8988T (cell line): ENCODE data around the gene PSD4.

Experiments used
- DNase-seq: peaks from one replicate; pipeline ENCODE4 v3.0.0; 2011

Gene PSD4

DNA sequence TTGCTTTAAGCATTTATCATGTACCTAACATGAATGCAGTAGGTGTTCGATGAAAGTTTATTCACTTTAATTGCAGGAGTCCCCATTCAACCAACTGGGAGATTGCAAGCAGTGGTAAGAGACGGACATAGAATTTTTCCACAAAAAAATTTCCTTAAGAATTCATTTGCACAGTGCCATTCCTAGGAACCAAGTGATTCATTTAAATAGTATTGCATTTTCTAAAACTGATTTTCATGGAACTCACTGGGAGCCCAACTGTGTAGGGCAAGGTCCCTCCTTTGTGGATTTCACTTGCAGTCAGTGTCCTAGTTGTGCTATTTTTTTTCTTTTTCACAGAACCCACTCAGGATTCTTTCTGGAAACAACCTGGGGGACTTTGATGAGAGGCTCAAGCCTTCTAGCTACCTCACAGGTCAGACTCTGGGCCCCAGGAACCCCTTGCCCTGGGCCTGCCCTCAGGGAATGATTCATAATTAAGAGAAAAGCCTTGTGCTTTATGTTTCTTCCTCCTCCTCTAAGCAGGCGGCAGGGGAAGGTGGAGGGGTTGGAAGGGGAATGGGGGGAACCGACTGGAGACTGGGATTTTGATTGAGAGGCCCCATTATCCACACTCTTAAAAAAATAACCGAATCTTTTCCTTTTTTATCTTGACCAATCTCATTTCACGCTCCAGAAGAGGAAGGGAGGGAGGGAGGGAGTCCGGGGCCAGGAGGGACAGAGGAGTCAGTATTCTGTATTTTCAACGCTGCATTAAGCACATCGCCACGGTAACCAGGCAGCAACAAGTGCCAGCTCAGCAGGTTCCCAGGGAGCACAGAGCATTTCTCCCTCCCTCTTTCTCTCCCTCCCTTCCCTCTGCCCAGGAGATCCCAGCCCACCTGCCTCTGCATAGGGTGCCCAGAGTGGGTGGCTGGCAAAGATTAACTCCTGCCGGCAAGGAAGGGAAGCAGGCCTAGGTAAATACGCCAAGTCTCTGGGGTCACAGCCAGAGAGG lies 51.8 kb downstream of the PSD4 start:
- DNase-seq: no peak

DNA sequence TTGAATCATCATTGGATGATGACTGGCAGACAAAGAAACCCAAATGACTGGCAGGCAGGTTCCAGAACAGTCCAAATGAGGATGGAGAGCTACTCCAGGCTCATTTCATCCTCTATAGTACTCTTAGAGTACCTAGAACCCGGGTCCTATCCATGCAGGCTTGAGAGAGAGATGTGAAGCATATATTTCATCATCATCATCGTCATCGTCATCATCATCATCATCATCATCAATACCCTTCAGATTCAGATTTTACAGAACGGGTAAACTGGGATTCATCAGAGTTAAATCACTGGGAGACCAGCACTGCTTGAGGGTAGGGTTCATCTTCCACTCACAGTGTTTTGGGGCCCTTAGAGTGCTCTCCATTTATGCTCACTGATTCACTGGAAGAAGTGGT lies 52.7 kb downstream of the PSD4 start:
- no peak for DNase-seq

DNA sequence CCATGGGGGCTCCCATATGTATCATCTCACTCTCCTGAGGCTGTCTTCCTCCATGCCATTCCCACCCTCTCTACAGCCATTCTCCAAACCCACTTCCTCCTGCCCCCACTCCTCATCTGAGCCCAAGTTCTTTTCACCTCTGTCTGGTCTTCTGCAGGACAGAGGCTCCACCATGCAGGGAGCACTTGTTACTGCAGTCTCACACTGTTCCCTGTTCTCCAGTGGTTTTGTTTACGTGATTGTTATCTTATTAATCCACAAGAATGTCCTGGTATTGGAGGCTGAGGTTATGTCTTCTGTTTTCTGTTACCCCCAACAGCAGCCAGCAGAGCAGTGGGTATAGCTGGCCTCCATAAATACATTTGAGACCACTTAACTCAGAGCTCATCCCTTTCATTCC lies 53.5 kb downstream of the PSD4 start:
- no peak for DNase-seq

DNA sequence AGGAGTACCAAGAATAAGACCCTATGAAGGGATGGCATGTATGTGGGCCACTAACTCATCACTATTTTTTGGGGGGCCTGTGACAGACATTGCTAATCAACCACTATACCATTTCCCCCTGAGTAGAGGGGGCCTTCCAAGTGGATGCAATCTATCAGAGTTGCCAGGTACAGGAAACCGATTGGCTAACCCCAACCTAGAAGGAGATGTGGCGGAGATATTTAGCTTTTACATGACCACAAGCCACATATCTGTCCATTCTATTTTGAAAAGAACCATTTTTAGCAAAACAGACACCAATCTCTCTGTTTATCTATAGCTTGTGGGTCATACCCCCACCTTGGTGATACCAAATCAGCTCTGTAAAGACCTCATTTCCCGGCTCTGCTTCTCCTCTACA lies 53.9 kb downstream of the PSD4 start:
- DNase-seq: no peak

DNA sequence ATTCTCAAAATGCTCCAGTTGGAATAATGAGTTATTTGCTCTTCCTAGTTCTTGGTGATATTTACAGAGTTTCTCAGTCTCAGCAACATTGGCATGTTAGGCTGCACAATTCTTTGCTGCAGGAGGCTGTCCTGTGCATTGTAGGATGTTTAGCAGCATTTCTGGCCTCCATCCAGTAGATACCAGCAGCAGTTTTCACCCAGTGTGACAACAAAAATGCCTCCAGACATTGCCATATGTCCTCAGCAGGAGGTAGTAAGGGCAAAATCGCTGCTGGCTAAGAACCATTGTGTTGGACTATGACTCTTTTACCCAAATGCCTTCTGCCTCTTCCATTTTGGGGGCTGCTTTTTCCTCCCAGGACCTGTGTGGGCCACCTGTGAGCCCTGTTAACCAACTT lies 54.6 kb downstream of the PSD4 start:
- no peak for DNase-seq

DNA sequence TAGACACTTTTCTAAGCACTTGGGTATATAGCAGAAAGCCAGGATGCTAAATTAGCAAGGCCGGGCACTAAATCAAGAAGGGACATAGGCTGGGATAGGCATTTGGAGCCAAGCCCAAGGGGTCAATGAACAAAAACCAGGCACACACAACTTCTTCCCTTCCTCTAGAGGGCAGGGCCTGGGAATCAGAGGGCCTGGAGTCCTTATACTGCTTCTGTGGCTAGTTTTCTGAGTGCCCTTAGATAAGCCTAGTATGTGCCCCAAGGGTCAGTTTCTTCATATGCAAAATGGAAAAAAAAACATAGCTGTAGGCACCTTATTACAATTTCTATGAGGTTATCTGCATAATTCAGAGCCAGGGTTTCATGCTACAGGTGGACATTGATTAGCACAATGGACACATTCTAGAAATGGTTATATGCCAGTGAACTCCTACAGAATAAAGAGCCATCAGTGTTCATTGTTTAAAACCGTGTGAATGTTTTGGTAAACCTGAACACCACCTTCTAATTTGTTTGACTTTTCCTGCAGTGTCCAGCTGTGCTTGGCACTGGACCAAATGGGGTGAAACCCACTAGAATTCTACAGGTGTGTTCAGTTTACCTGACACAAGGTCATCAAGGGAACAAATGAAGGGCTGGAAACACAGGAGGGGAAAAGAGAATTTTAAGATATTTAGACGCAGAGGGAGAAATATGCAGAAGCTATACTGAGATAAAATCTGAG lies 55.4 kb downstream of the PSD4 start:
- DNase-seq: no peak

- no peak for DNase-seq
Observed at GRCh38 chr2:113229795-113230194, 56.0 kb downstream of the PSD4 start.

GRCh38 chr2:113230531-113230930 lies 56.8 kb downstream of the PSD4 start:
- no peak for DNase-seq

- no peak for DNase-seq
Observed at GRCh38 chr2:113231064-113231463, 57.3 kb downstream of the PSD4 start.

DNA sequence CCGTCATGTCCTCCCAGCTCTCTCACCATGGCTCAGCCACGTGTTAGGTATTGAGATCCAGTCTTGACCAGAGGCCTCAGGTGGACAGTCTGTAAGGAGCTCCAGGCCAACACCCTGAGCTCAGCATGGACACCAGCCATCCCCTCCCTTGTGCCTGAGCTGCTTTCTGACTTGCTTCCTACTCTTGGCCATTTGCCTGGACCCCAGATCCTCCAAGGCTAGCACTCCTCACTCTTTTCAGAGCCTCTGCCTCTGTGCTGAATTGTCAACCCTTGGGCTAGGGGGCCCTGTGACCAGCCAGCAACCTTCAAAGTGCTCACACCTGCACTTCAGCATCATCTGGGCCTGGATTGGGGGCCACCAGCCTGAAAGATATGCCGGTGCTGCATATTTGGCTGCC lies 58.4 kb downstream of the PSD4 start:
- no peak for DNase-seq

DNA sequence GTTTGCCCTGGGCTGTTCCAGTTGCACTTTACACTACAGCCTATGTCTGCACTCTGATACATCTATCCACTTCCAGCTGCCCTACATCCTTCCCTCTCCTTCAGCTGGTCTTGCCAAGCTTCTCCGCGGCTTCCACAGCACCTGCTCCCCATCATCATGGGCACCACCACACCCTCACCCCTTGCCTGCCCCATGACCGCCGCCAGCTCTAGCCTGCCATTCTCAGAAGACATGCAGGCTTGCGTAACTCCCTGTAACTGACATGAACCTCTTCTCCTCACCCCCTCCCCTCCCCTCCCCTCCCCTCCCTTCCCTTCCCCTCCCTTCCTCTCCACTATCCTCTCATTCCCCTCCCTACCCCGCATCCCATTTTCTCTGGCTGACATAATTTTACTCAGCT lies 59.0 kb downstream of the PSD4 start:
- DNase-seq: no peak

DNA sequence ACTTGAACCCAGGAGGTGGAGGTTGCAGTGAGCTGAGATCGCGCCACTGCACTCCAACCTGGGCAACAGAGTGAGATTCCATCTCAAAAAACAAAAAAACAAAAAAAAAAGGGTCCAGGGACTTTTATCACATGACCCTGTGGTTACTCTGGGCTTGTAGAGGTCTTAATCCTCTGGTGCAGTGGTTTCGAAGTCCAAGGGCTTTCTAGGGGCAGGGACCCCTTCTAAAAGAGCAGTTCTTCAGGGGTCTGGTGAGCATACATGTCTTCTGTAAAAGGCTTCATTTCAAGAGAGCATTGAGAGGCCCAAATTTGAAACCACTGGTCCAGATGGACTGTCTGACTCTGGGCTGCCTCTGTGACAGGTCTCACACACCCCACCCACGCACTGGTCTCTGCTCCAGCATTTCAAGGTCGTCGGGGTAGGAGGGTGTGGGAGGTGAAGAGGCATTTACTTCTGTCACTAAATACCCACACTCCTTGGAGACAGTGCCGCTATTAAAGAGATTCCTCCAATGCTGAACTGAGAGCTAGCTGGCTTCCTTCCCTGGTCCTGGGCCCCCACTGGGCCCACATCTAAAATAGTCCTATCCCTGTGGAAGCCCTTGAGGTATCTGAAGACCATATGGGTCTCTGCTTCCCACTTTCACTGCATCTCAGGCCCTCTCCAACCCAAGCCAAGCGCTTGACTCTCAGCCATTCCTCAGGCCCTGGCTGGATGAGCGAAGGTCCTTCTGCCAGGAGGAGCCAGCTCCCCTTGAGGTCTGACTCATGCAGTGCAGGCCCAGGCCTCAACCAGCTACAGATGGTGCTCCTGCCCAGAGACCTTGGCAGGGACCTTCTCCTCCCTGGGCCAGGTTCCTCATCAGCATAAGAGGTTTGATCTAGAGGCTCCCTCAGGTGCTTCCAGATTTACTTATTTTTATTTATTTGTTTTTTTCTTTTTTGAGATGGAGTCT lies 60.1 kb downstream of the PSD4 start:
- peak; percentile 61 for DNase-seq

- DNase-seq: no peak
Observed at GRCh38 chr2:113234721-113235346, 61.1 kb downstream of the PSD4 start.

DNA sequence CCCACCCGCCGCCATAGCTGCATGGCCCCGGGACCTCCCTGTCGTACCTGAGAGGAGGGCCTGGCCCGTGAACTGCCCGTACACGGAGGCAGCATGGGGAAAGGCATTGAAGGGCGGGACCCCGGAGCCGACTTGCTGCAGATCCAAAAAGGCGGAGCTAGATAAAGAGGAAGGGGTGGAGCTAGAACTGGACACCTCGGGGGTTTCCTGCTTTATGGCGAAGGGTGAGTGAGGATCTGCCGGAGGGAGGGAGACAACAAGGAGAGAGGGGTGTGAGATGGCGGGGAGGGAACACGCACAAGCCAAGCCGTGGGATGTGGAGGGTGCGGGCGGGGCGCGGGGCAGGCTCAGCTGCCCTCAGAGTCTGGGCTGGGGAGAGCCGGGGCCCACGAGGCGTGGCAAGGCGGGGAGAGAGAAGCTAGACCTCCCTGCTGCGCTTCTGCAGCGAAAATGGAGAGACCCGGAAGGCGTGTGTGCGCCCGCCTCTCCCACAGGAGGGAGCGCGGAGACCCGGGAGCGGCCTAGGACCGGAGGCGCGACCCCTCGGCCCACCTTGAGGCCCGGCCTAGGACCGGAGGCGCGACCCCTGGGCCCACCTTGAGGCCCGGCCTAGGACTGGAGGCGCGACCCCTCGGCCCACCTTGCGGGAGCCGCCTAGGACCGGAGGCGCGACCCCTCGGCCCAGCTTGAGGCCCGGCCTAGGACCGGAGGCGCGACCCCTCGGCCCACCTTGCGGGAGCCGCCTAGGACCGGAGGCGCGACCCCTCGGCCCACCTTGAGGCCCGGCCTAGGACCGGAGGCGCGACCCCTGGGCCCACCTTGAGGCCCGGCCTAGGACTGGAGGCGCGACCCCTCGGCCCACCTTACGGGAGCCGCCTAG lies 61.8 kb downstream of the PSD4 start:
- DNase-seq: peak; percentile 88

DNA sequence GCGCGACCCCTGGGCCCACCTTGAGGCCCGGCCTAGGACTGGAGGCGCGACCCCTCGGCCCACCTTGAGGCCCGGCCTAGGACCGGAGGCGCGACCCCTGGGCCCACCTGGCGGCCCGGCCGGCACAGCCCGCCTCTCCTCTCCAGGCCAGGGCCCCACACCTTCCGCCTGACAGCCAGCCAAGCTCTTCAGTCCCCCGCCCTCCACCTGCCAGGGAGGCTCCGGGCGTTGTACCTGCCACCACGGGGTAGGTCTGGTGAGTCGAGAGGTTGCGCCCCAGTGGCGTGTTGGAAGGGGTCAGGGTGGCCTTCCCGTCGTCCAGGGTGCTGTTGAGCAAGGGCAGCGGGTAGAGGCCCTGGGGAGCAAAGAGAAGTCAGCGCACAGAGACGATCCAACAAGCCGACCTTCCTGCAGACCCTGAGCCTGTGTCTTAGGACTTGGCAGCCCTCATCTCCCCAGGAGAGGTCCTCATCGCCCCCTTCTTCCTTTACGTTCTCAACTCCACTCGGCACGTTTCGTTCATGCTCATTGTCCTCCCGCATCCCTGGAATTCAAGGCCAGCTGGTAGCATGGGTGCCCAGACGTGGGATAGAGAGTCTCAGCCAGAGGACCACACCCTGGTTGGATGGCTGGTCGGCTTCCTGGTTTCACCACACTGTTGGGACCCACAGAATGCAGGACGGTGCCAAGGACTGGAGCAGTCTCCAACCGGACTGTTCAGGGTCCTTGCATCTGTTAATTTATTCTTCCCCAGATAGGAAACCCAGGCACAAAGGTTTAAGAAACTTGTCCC lies 62.8 kb downstream of the PSD4 start:
- no peak for DNase-seq

- no peak for DNase-seq
Observed at GRCh38 chr2:113237604-113238160, 63.9 kb downstream of the PSD4 start.

- DNase-seq: no peak
Observed at GRCh38 chr2:113238871-113239839, 65.4 kb downstream of the PSD4 start.

DNA sequence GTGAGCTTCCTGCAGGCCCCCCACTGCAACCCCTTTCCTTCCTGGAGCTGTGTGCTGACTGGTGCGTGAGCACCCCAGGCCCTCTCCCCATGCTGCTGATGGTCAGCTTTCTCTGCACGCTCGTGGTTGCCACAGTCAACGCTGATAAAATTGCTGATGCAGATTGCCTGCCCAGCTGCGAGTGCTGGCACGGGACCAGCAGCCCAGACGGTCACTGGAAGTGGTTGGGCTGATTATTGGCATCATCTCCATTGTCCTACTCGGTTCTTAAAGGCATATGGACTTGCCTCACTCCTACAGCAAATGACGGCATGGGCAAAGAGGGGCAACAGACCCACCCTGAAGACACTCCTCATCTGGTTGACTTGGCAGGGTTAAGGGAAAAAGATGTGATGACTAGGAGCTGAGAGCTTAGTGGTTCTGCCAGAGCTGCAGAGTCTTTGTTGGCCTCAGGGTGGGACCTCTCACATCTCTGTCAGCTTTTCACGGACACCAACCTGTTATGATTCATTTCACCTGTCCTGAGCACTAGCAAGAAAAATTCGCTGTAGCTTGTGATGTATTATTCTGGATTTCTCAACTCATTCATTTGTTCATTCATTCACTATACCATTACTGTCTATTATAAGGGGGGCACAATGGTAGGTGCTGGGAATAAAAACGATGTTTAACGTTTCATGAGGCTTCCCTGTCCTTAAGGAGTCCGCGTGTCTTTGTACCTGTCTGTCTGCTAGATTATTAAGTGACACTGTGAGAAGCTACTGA lies 66.6 kb downstream of the PSD4 start:
- DNase-seq: peak; percentile 50
